GM19351 (cell line): ENCODE data around the gene MYOCD.

Source experiments
- ATAC-seq: cut with Tn5 transposase; IDR thresholded peaks from one replicate; pipeline ENCODE4 v1.9.1; 2021; ENCODE audit warnings: mild to moderate bottlenecking, moderate library complexity; ENCODE audit not compliant: unreplicated experiment

The MYOCD gene

GRCh38 chr17:12743046-12743445 lies 77.4 kb downstream of the MYOCD start:
- ATAC-seq: no peak

- no peak for ATAC-seq
Observed at GRCh38 chr17:12744298-12744697, 78.6 kb downstream of the MYOCD start.

GRCh38 chr17:12744786-12745185 lies 79.1 kb downstream of the MYOCD start:
- no peak for ATAC-seq

- ATAC-seq: no peak
Observed at GRCh38 chr17:12745486-12745885, 79.8 kb downstream of the MYOCD start.

GRCh38 chr17:12756786-12757185 lies 91.1 kb downstream of the MYOCD start:
- no peak for ATAC-seq

- ATAC-seq: no peak
Observed at GRCh38 chr17:12759090-12759489, 93.4 kb downstream of the MYOCD start.

GRCh38 chr17:12765548-12765947 lies 99.9 kb downstream of the MYOCD start:
- no peak for ATAC-seq

GRCh38 chr17:12768255-12768654 lies 102.6 kb downstream of the MYOCD start:
- no peak for ATAC-seq

- no peak for ATAC-seq
Observed at GRCh38 chr17:12769981-12770380, 104.3 kb downstream of the MYOCD start.

- ATAC-seq: peak; percentile 85
Observed at GRCh38 chr17:12773153-12773552, 107.5 kb downstream of the MYOCD start.

- peak; percentile 88 for ATAC-seq
Observed at GRCh38 chr17:12789075-12789480, 123.4 kb downstream of the MYOCD start.

GRCh38 chr17:12789481-12790248 lies 124.0 kb downstream of the MYOCD start, which contains the start of gene ARHGAP44:
Gene ARHGAP44, plus strand, starts transcription at chr17:12789498. Its CDS starts 341 bp downstream, at chr17:12789839.
- peak; percentile 68 for ATAC-seq

- ATAC-seq: no peak
Observed at GRCh38 chr17:12790249-12791106, 124.8 kb downstream of the MYOCD start.

- no peak for ATAC-seq
Observed at GRCh38 chr17:12794919-12795532, 129.3 kb downstream of the MYOCD start.

GRCh38 chr17:12800855-12801365 lies 135.2 kb downstream of the MYOCD start:
- no peak for ATAC-seq

- no peak for ATAC-seq
Observed at GRCh38 chr17:12806630-12807029, 140.9 kb downstream of the MYOCD start.

GRCh38 chr17:12808723-12809122 lies 143.0 kb downstream of the MYOCD start:
- no peak for ATAC-seq

- no peak for ATAC-seq
Observed at GRCh38 chr17:12812877-12813276, 147.2 kb downstream of the MYOCD start.

- no peak for ATAC-seq
Observed at GRCh38 chr17:12813664-12814063, 148.0 kb downstream of the MYOCD start.

- ATAC-seq: no peak
Observed at GRCh38 chr17:12814718-12815117, 149.0 kb downstream of the MYOCD start.

- peak; percentile 99 for ATAC-seq
Observed at GRCh38 chr17:12815642-12816141, 150.0 kb downstream of the MYOCD start.
